ENCODE measurements around the gene BIN1.

The BIN1 gene

DNA sequence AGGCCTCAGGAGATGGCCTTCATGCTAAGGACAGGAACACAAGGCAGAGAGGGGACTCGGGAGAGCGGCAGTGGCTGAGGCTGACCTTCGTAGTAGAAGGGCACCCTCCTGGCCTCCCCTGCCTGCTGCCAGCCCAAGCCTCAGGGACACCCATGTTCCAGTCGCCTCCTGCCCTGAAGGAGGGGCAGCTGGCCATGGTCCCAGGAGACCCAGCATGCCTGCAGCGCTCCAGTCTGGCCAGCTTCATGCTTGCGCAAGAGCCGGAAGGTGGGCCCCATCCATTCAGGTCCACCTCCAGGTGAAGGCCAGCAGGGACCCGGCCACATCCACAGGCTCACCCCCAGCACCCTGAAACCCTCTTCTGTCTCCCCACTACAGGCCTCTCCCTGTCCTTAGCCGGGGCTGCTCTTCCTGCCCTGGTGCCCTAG, 35.0 kb downstream of the BIN1 start:
- Histone ChIP-seq H3K27me3 (ENCODE audit: insufficient read depth, low read length) (no peaks in the 10 kb centered on the region), H3K36me3 (ENCODE audit: control insufficient read depth in 1 of 2, insufficient read depth in 2 of 2, low read length in 2 of 2) (no peaks in the 10 kb centered on the region), H2AK5ac (ENCODE audit: low read length) (no peak overlapping the region), H3K9ac (ENCODE audit: low read length) (no peak overlapping the region), H4K12ac (ENCODE audit: low read depth, low read length) (no peak overlapping the region), H2BK120ac (ENCODE audit: insufficient read depth, low read length, poor library complexity) (no peak overlapping the region), H3K18ac (ENCODE audit: low read length) (no peak overlapping the region), H3K4me1 (ENCODE audit: control insufficient read depth in 1 of 2, insufficient read depth in 2 of 2, low read length in 2 of 2) (peaks cover 3 to 6% of the 10 kb centered on the region in 2 experiments), H3K4me2 (ENCODE audit: low read length) (no peak overlapping the region), H4K8ac (ENCODE audit: low read depth, low read length) (no peak overlapping the region), H3K79me1 (ENCODE audit: low read length) (no peaks in the 10 kb centered on the region), H3K9me3 (ENCODE audit: insufficient read depth, low read depth, low read length) (no peaks in the 10 kb centered on the region), H3K4ac (ENCODE audit: low read depth, low read length) (no peak overlapping the region), H3K27ac (ENCODE audit: low read depth, low read length) (no peak overlapping the region), H3K4me3 (ENCODE audit: low read depth, low read length) (no peak overlapping the region), H3K14ac (ENCODE audit: low read length) (no peak overlapping the region), H3K23ac (ENCODE audit: low read length) (no peak overlapping the region), H3K79me2 (ENCODE audit: control insufficient read depth, insufficient read depth, low read length, poor library complexity) (no peaks in the 10 kb centered on the region), H4K91ac (ENCODE audit: low read depth, low read length) (no peak overlapping the region), H2BK12ac (ENCODE audit: low read length) (no peak overlapping the region), H2AFZ (ENCODE audit: insufficient read depth, low read length, poor library complexity) (no peak overlapping the region), H2BK5ac (ENCODE audit: low read depth, low read length, poor library complexity) (no peak overlapping the region)
- no CpG with 5 or more reads among the region's 9 CpGs for WGBS (ENCODE audit: extremely low coverage, insufficient coverage, insufficient read length)
- no peak for DNase-seq

- WGBS (ENCODE audit: extremely low coverage, insufficient coverage, insufficient read length): no CpG with 5 or more reads among the region's 11 CpGs
- H3K9me3 ChIP-seq (ENCODE audit: insufficient read depth, low read depth, low read length): no peaks in the 10 kb centered on the region
- H3K9ac ChIP-seq (ENCODE audit: low read length): no peak overlapping the region
- no peak overlapping the region for H4K91ac ChIP-seq (ENCODE audit: low read depth, low read length)
- no peaks in the 10 kb centered on the region for H3K27me3 ChIP-seq (ENCODE audit: insufficient read depth, low read length)
- no peaks in the 10 kb centered on the region for H3K79me2 ChIP-seq (ENCODE audit: control insufficient read depth, insufficient read depth, low read length, poor library complexity)
- H2BK5ac ChIP-seq (ENCODE audit: low read depth, low read length, poor library complexity): no peak overlapping the region
- H2AK5ac ChIP-seq (ENCODE audit: low read length): no peak overlapping the region
- no peak overlapping the region for H4K12ac ChIP-seq (ENCODE audit: low read depth, low read length)
- no peak overlapping the region for H2AFZ ChIP-seq (ENCODE audit: insufficient read depth, low read length, poor library complexity)
- no peak overlapping the region for H3K4me3 ChIP-seq (ENCODE audit: low read depth, low read length)
- H4K8ac ChIP-seq (ENCODE audit: low read depth, low read length): no peak overlapping the region
- H3K36me3 ChIP-seq (ENCODE audit: control insufficient read depth in 1 of 2, insufficient read depth in 2 of 2, low read length in 2 of 2): no peaks in the 10 kb centered on the region
- H3K4me1 ChIP-seq (ENCODE audit: control insufficient read depth in 1 of 2, insufficient read depth in 2 of 2, low read length in 2 of 2): peaks cover 8 to 9% of the 10 kb centered on the region in 2 experiments
- H3K23ac ChIP-seq (ENCODE audit: low read length): no peak overlapping the region
- no peak for DNase-seq
- H3K14ac ChIP-seq (ENCODE audit: low read length): no peak overlapping the region
- H2BK12ac ChIP-seq (ENCODE audit: low read length): no peak overlapping the region
- no peak overlapping the region for H3K4me2 ChIP-seq (ENCODE audit: low read length)
- H3K18ac ChIP-seq (ENCODE audit: low read length): no peak overlapping the region
- H2BK120ac ChIP-seq (ENCODE audit: insufficient read depth, low read length, poor library complexity): no peak overlapping the region
- peaks cover 3% of the 10 kb centered on the region for H3K79me1 ChIP-seq (ENCODE audit: low read length)
- no peak overlapping the region for H3K27ac ChIP-seq (ENCODE audit: low read depth, low read length)
- no peak overlapping the region for H3K4ac ChIP-seq (ENCODE audit: low read depth, low read length)
Measured at GRCh38 chr2:127070221-127070620, 36.7 kb downstream of the BIN1 start.

- no peak overlapping the region for H4K8ac ChIP-seq (ENCODE audit: low read depth, low read length)
- H3K79me1 ChIP-seq (ENCODE audit: low read length): peaks cover 5% of the 10 kb centered on the region
- H3K36me3 ChIP-seq (ENCODE audit: control insufficient read depth in 1 of 2, insufficient read depth in 2 of 2, low read length in 2 of 2): no peaks in the 10 kb centered on the region
- H2BK5ac ChIP-seq (ENCODE audit: low read depth, low read length, poor library complexity): no peak overlapping the region
- H3K79me2 ChIP-seq (ENCODE audit: control insufficient read depth, insufficient read depth, low read length, poor library complexity): no peaks in the 10 kb centered on the region
- no peak overlapping the region for H2AK5ac ChIP-seq (ENCODE audit: low read length)
- no CpG with 5 or more reads among the region's 11 CpGs for WGBS (ENCODE audit: extremely low coverage, insufficient coverage, insufficient read length)
- DNase-seq: no peak
- no peak overlapping the region for H3K23ac ChIP-seq (ENCODE audit: low read length)
- H2BK120ac ChIP-seq (ENCODE audit: insufficient read depth, low read length, poor library complexity): no peak overlapping the region
- H3K4me3 ChIP-seq (ENCODE audit: low read depth, low read length): no peak overlapping the region
- no peak overlapping the region for H3K14ac ChIP-seq (ENCODE audit: low read length)
- H3K4me2 ChIP-seq (ENCODE audit: low read length): no peak overlapping the region
- no peaks in the 10 kb centered on the region for H3K9me3 ChIP-seq (ENCODE audit: insufficient read depth, low read depth, low read length)
- H3K27me3 ChIP-seq (ENCODE audit: insufficient read depth, low read length): no peaks in the 10 kb centered on the region
- H3K27ac ChIP-seq (ENCODE audit: low read depth, low read length): no peak overlapping the region
- no peak overlapping the region for H3K9ac ChIP-seq (ENCODE audit: low read length)
- no peak overlapping the region for H4K91ac ChIP-seq (ENCODE audit: low read depth, low read length)
- H3K18ac ChIP-seq (ENCODE audit: low read length): no peak overlapping the region
- H2BK12ac ChIP-seq (ENCODE audit: low read length): no peak overlapping the region
- H2AFZ ChIP-seq (ENCODE audit: insufficient read depth, low read length, poor library complexity): no peak overlapping the region
- H3K4ac ChIP-seq (ENCODE audit: low read depth, low read length): no peak overlapping the region
- H4K12ac ChIP-seq (ENCODE audit: low read depth, low read length): no peak overlapping the region
- H3K4me1 ChIP-seq (ENCODE audit: control insufficient read depth in 1 of 2, insufficient read depth in 2 of 2, low read length in 2 of 2): peaks cover 13 to 14% of the 10 kb centered on the region in 2 experiments
Measured at GRCh38 chr2:127069536-127069935, 37.4 kb downstream of the BIN1 start.

- H3K4me3 ChIP-seq (ENCODE audit: low read depth, low read length): no peak overlapping the region
- H2AK5ac ChIP-seq (ENCODE audit: low read length): no peak overlapping the region
- no CpG with 5 or more reads among the region's 10 CpGs for WGBS (ENCODE audit: extremely low coverage, insufficient coverage, insufficient read length)
- H3K27me3 ChIP-seq (ENCODE audit: insufficient read depth, low read length): no peaks in the 10 kb centered on the region
- peaks cover 18% of the 10 kb centered on the region in 2 experiments for H3K4me1 ChIP-seq (ENCODE audit: control insufficient read depth in 1 of 2, insufficient read depth in 2 of 2, low read length in 2 of 2)
- no peaks in the 10 kb centered on the region for H3K36me3 ChIP-seq (ENCODE audit: control insufficient read depth in 1 of 2, insufficient read depth in 2 of 2, low read length in 2 of 2)
- no peak overlapping the region for H4K91ac ChIP-seq (ENCODE audit: low read depth, low read length)
- no peak overlapping the region for H2AFZ ChIP-seq (ENCODE audit: insufficient read depth, low read length, poor library complexity)
- H4K12ac ChIP-seq (ENCODE audit: low read depth, low read length): no peak overlapping the region
- no peak overlapping the region for H3K14ac ChIP-seq (ENCODE audit: low read length)
- H3K4ac ChIP-seq (ENCODE audit: low read depth, low read length): no peak overlapping the region
- no peak overlapping the region for H4K8ac ChIP-seq (ENCODE audit: low read depth, low read length)
- no peak overlapping the region for H2BK5ac ChIP-seq (ENCODE audit: low read depth, low read length, poor library complexity)
- no peak overlapping the region for H2BK12ac ChIP-seq (ENCODE audit: low read length)
- H3K9ac ChIP-seq (ENCODE audit: low read length): no peak overlapping the region
- DNase-seq: no peak
- no peaks in the 10 kb centered on the region for H3K9me3 ChIP-seq (ENCODE audit: insufficient read depth, low read depth, low read length)
- H3K79me2 ChIP-seq (ENCODE audit: control insufficient read depth, insufficient read depth, low read length, poor library complexity): no peaks in the 10 kb centered on the region
- H2BK120ac ChIP-seq (ENCODE audit: insufficient read depth, low read length, poor library complexity): no peak overlapping the region
- H3K23ac ChIP-seq (ENCODE audit: low read length): no peak overlapping the region
- peaks cover 7% of the 10 kb centered on the region for H3K79me1 ChIP-seq (ENCODE audit: low read length)
- no peak overlapping the region for H3K18ac ChIP-seq (ENCODE audit: low read length)
- no peak overlapping the region for H3K27ac ChIP-seq (ENCODE audit: low read depth, low read length)
- no peak overlapping the region for H3K4me2 ChIP-seq (ENCODE audit: low read length)
Measured at GRCh38 chr2:127069003-127069402, 38.0 kb downstream of the BIN1 start.
